Renal pelvis (tissue), 4 donors: Measurements from ENCODE around the gene LCN2. TPM values are rescaled to one million over a fixed set of nuclear protein-coding genes. Genes with fewer than 3 reads are reported as not detected.
"Not testable (repeated sequence)": the region's sequence is repeated elsewhere in the genome, so short reads cannot be mapped to it uniquely, and the experiment has no call there.

ENCODE experiments used
- DNase-seq: peaks from one replicate; pipeline ENCODE4 v3.0.0-alpha.2; 2013
- polyA plus RNA-seq, 3 donors: library from polyadenylated mRNA; unstranded; fragments of 120-200 nt; gene quantifications; one replicate each; pipeline ENCODE4 v1.2.1, GENCODE V29; 2013; ENCODE audit not compliant: insufficient read length in 3 of 3

Gene LCN2
- polyA plus RNA-seq, 3 donors, result 0.49 to 1.2 (median 0.78) TPM

GRCh38 chr9:128127990-128128835 lies 21.0 kb upstream of the LCN2 start:
- DNase-seq, result peak; percentile 93

GRCh38 chr9:128128836-128129590 lies 20.2 kb upstream of the LCN2 start:
- no peak for DNase-seq

- not testable (repeated sequence) for DNase-seq
Measured at GRCh38 chr9:128129976-128130590, 19.2 kb upstream of the LCN2 start.

- not testable (repeated sequence) for DNase-seq
Measured at GRCh38 chr9:128130651-128131050, 18.6 kb upstream of the LCN2 start.

GRCh38 chr9:128131346-128131745 lies 17.9 kb upstream of the LCN2 start:
- not testable (repeated sequence) for DNase-seq

- DNase-seq, result not testable (repeated sequence)
Measured at GRCh38 chr9:128132139-128132538, 17.1 kb upstream of the LCN2 start.

GRCh38 chr9:128135561-128135960 lies 13.7 kb upstream of the LCN2 start:
- DNase-seq, result not testable (repeated sequence)

- DNase-seq, result no peak
Measured at GRCh38 chr9:128136816-128137793, 12.1 kb upstream of the LCN2 start.

- DNase-seq, result no peak
Measured at GRCh38 chr9:128138001-128138400, 11.3 kb upstream of the LCN2 start.

GRCh38 chr9:128139621-128140020 lies 9.6 kb upstream of the LCN2 start:
- DNase-seq, result no peak

GRCh38 chr9:128141604-128142003 lies 7.6 kb upstream of the LCN2 start:
- DNase-seq, result no peak

GRCh38 chr9:128142061-128142460 lies 7.2 kb upstream of the LCN2 start:
- DNase-seq, result no peak

GRCh38 chr9:128142596-128142995 lies 6.7 kb upstream of the LCN2 start:
- no peak for DNase-seq

GRCh38 chr9:128143525-128144238 lies 5.6 kb upstream of the LCN2 start:
- no peak for DNase-seq

GRCh38 chr9:128144239-128145181 lies 4.7 kb upstream of the LCN2 start:
- no peak for DNase-seq

- peak; percentile 61 for DNase-seq
Measured at GRCh38 chr9:128145536-128145935, 3.7 kb upstream of the LCN2 start.

- no peak for DNase-seq
Measured at GRCh38 chr9:128145951-128146351, 3.3 kb upstream of the LCN2 start.

GRCh38 chr9:128146591-128147120 lies 2.6 kb upstream of the LCN2 start:
- DNase-seq, result no peak

GRCh38 chr9:128148509-128149000 lies 698 bp upstream of the LCN2 start:
- DNase-seq, result no peak
